Eye (tissue), 1 donor: Measurements from ENCODE around the gene TMTC4.

Experiments
- DNase-seq: peaks from one replicate; pipeline ENCODE4 v3.0.0-alpha.2; 2015

The TMTC4 gene

GRCh38 chr13:100665403-100665802, 9.2 kb downstream of the TMTC4 start:
- no peak for DNase-seq

GRCh38 chr13:100664171-100664900, 10.3 kb downstream of the TMTC4 start:
- no peak for DNase-seq

DNA sequence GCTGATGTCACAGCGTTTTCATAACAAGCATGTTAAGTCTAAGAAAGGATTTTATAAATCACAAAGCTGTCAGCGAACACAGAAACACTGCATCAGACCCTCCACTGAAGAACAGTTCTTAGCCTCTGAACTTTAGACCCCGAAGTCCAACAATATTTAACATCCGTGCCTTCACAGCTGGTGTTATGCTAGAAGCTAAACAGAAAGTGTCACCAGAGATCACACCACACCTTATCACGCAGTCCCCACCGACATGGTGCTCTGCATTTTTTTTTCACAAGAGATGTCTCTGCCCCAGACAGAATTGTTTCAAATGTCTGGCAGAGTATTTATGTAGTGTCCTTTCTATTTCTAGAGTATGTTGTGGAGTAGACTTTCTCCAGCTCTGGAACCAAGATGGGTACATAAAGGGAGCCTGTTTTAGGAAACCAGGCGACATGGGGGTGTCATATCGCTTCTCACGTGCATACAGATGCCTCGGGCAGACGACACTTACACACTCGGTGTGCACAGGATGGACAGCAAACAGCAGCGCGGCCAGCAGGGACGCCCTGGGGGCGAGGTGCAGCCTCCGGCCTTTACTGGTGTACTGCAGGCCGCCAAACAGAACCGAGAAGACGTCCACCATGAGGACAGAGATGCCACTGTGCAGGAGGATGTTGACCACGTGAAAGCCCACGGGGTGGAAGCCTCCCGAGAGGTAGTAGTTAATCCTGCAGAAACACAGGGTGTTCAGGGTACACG, 12.0 kb downstream of the TMTC4 start:
- DNase-seq: no peak

DNA sequence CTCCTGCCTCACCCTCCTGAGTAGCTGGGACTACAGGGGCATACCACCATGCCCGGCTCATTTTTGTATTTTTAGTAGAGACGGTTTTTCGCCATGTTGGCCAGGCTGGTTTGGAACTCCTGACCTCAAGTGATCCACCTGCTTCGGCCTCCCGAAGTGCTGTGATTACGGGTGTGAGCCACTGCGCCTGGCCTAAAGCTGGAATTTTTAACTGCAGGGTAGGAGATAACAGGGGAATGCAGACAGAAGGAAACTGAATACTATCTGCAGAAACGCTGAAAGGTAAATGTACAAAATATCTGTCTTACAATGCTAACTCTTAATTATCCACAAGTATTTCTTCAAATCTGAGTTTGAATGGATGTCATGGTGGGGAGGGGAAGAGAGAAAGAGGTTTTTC, 13.8 kb downstream of the TMTC4 start:
- no peak for DNase-seq

- no peak for DNase-seq
These were observed 15.0 kb downstream of the TMTC4 start for GRCh38 chr13:100659578-100659977.

DNA sequence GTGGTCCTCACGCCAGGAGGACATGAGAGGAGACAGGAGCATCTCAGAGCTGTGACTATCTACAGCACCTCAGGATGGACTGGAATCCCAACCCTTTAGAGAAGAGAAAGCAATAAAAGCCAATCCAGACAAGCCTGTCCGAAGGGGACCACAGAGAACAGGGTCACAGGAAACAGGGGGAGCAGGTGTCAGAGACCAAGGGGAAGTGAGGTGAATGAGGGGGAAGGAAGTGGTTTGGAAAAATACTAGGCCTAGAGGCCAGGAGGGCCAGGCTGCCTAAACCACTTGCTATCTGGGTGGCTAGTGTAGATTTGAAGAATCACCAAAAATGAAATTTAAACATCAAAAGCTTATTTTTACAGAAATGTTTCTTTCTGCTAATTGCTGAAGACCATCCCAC, 16.2 kb downstream of the TMTC4 start:
- DNase-seq: no peak

DNA sequence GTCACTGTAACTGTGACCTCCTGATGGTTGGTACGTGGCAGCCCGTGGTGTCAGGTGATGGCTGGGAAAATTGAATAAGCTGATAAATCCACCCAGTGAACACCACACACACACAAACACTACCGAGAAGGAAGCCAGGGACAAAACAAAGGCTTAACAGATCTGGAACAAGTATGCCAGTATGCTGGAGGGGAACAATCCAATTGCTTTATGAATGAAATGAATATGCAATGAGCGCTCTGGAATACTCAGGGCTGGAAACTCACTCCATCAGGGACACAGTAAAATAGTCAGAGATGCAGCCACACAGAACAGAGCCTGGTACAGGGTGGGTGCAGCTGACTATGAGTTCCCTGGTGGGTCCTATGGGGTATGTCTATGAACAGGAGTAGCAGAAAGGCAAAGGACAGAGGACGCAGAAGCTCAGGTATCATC, 16.7 kb downstream of the TMTC4 start:
- DNase-seq: no peak

DNA sequence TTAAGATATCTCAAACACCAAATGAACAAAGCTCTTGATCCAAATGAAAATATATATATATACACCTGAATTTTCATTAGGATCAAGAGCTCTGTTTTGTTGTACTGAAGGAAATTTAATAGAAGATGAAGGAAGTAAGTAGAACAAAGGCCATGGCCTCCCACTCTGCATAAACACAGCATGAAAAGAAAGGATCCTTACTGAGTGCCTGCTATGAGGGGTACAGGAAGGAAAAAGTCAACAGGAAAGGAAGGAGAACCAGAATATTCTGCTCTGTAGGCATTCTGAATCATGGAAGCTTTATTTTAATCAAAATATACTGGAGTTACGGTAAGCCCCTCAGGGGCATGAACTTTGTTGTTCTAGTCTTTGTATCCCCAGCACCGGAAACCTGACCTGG, 22.1 kb downstream of the TMTC4 start:
- DNase-seq: no peak

- no peak for DNase-seq
These were observed 24.3 kb downstream of the TMTC4 start for GRCh38 chr13:100650326-100650725.

GRCh38 chr13:100648354-100648753, 26.2 kb downstream of the TMTC4 start:
- DNase-seq: no peak

DNA sequence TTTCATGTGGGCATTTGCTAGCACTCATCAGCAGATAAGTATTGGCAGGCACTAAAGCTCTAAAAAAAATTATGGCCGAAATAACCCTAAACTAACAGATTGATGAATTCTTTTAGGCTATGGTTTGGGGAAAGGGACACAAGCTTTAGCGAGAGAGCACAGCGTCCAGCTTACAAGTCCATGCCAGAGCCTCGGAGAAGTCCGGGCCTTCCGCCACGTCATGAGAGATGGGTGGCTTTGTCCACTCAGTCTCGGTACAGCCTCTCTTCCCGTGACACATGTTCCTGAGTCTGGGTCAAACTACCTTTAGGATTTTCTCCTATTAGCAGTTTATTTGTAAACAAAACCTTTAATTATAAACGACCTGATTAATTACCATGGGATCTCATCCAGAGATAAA, 27.7 kb downstream of the TMTC4 start:
- no peak for DNase-seq

GRCh38 chr13:100646030-100646673, 28.4 kb downstream of the TMTC4 start:
- peak; percentile 48 for DNase-seq

- no peak for DNase-seq
These were observed 29.2 kb downstream of the TMTC4 start for GRCh38 chr13:100645382-100645781.

- DNase-seq: no peak
These were observed 30.2 kb downstream of the TMTC4 start for GRCh38 chr13:100644371-100644770.

DNA sequence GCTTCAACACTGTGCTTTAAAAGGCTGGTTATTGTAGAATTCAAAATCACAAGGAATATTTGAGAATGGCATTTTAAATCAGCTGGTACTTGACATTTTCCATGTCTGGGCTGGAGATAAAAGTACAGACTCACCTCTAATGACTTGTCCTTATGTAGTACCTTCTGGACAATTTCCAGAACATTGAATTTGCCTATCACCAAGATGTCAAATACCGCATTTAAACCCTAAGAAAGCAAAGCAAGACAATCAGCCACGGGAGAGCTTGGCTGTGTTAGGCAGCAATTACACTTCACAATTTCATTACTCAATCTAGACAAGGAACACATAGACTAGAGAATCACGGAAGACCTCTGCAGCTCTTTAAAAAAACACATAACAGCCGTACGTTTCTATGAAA, 36.8 kb downstream of the TMTC4 start:
- DNase-seq: no peak

GRCh38 chr13:100637380-100637779, 37.2 kb downstream of the TMTC4 start:
- no peak for DNase-seq

DNA sequence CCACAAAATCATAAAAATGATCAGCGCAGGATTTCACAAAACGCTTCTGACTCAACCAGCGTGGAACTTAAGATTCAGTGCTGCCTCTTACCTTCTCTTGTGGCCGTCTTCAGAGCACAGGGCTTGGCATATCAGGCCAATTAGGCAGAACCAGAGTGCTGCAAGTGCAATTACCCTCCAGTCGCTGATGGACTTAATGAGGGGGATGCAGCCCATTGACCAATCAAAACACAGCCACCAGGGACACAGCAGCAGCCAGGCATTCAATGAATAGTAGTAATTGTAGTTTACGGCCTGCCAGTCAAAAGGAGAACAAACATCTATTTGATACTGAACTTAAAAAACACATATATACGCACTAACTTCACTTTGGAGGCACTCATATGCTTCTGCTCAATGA, 38.2 kb downstream of the TMTC4 start:
- DNase-seq: peak; percentile 71

- DNase-seq: no peak
These were observed 38.6 kb downstream of the TMTC4 start for GRCh38 chr13:100636004-100636403.

GRCh38 chr13:100634696-100635095, 39.9 kb downstream of the TMTC4 start:
- DNase-seq: no peak

GRCh38 chr13:100633461-100633860, 41.1 kb downstream of the TMTC4 start:
- DNase-seq: no peak

DNA sequence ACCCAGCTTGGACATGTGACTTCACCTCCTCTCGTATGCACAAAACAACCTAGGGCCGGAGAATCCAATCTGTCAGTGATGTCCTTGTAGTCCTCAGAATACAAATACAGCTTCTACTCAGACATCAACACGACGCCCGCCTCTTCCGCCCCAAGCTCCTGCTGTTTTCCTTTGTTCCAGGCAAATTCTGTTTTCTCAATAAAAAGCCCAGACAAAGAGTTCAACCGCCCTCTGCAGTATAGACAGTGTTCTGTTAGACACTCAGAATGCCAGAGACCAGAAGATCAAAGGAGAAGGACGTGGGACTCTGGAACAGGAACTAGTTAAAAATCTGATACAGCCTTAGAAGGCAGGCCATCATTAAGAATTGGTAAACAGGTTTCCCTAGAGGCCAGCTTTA, 44.0 kb downstream of the TMTC4 start:
- DNase-seq: peak; percentile 90

DNA sequence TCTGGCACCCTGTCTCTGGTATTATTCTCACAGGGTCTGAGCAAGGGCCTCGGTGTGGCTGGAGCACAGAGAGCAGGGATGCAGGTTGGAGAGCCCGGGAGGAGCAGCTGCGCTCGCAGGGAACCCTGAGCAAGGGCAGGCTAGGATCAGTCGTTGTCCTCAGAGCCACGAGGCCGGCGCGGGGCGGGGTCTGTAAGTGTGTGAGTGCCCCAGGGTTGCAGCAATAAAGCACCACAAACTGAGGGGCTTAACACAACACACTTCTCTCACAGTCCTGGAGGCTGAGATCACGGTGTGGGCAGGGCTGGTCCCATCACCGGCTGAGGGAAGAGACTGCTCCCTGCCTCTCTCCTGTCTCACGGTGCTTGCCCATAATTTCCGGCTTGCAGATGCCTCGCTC, 47.5 kb downstream of the TMTC4 start:
- DNase-seq: no peak

DNA sequence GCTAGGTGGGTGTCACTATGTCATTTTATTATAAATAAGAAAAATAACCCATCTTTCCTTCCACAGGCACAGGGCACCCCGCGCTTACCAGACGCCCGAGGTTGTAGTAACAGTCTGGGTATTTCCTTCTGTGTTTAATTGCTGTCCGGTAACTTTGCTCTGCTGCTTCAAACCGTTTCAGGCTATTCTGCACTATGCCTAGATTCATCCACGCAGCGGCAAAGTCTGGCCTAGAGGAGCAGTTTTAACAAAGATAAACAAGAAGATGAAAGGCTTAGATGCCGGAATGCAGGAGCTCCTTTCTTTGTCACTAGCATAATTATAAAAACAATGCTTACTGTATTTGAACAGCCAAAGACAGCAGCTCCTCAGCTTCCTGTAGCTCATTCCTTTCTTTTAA, 49.1 kb downstream of the TMTC4 start:
- DNase-seq: no peak

- no peak for DNase-seq
These were observed 53.8 kb downstream of the TMTC4 start for GRCh38 chr13:100620792-100621191.
